Measurements from ENCODE around the gene KLHL6.

- TF ChIP-seq CEBPB (IDR thresholded peaks at IDR 0.05; ENCODE audit: low read depth, low read length) (no peak), FOSL1 (IDR thresholded peaks at IDR 0.05; ENCODE audit: insufficient read depth, low read depth, low read length) (no peak), SIN3A (conservative IDR thresholded peaks at IDR 0.05 in 1 of 2, IDR thresholded peaks at IDR 0.05 in 1 of 2; ENCODE audit: low read depth in 1 of 2, low read length in 2 of 2) (no peak), CTCF (IDR thresholded peaks at IDR 0.05; ENCODE audit: control extremely low read depth in 1 of 3, insufficient read depth in 1 of 3, low read depth in 1 of 3, low read length in 3 of 3) (no peak), POLR2A (IDR thresholded peaks at IDR 0.05; ENCODE audit: control extremely low read depth in 1 of 2, low read depth in 2 of 2, low read length in 2 of 2) (no peak), CREB1 (IDR thresholded peaks at IDR 0.05) (no peak), GABPA (IDR thresholded peaks at IDR 0.05; ENCODE audit: borderline replicate concordance, insufficient read depth, low read length) (no peak), EZH2 (IDR thresholded peaks at IDR 0.05; ENCODE audit: low read depth, low read length, severe bottlenecking) (no peak), SP2 (IDR thresholded peaks at IDR 0.05; ENCODE audit: low read length) (no peak), SUZ12 (IDR thresholded peaks at IDR 0.05; ENCODE audit: low read length) (no peak)
Observed at GRCh38 chr3:183566880-183567279, 11.4 kb upstream of the KLHL6 start.
